Kidney glomerular epithelial cell (primary cell): ENCODE data around the gene OMA1.
A peak's percentile ranks its signal among the peaks of the same experiment; 100 is the strongest.

Source experiments
- DNase-seq: peaks from one replicate; lab custom pipeline; 2025; lab: John Stamatoyannopoulos, UW

The OMA1 gene

GRCh38 chr1:58431901-58432620, 114.5 kb downstream of the OMA1 start:
- peak; percentile 66 for DNase-seq
